GM12878 (cell line): Measurements from ENCODE around the gene SPRYD7. TPM values are rescaled to one million over a fixed set of nuclear protein-coding genes. Genes with fewer than 3 reads are reported as not detected.

Experiments
- ATAC-seq: fragments of 200-7000 bp; cut with Tn5 transposase; 3 replicates; pipeline ENCODE4 v1.9.1; 2020; ENCODE audit warnings: mild to moderate bottlenecking, moderate library complexity
- BruUV-seq: library from RNA; stranded (reverse); fragments of 400-500 nt; replicated peaks from 2 replicates; lab custom pipeline; 2021; lab: Mats Ljungman, UMichigan
- CTCF ChIA-PET: fragments of 300-600 bp; sonication (Branson Sonifier 250); formaldehyde crosslinking; extraction: SDS; loops from one replicate; lab custom pipeline; 2021; ENCODE audit warnings: inconsistent platforms; lab: Yijun Ruan, JAX
- POLR2A ChIA-PET: fragments of 350-600 bp; formaldehyde crosslinking; extraction: SDS; loops from one replicate; lab custom pipeline; 2021; ENCODE audit warnings: inconsistent platforms; lab: Charles Lee
- RAD21 ChIA-PET: fragments of 300-600 bp; sonication (Branson Sonifier 250); formaldehyde crosslinking; loops from one replicate; lab custom pipeline; 2023; ENCODE audit warnings: antibody characterized with exemption; ENCODE audit not compliant: unreplicated experiment; lab: Charles Lee
- SMC1A ChIA-PET: fragments of 300-600 bp; sonication (Branson Sonifier 250); formaldehyde crosslinking; loops from one replicate; lab custom pipeline; 2023; ENCODE audit not compliant: unreplicated experiment, uncharacterized antibody; lab: Charles Lee
- DNase-seq: peaks from one replicate; pipeline ENCODE4 v3.0.0-alpha.2; 2011; ENCODE audit warnings: low read depth, low spot score
- FAIRE-seq: peaks from 3 replicates; lab custom pipeline; 2011; peaks lifted over from hg19 to GRCh38; lab: Jason Lieb, UNC
- H2AFZ ChIP-seq: 2 replicates; pipeline ENCODE4 v1.6.0; 2011; ENCODE audit warnings: low read depth, low read length, control low read depth; ENCODE audit not compliant: control insufficient read depth
- H3K27ac ChIP-seq: 2 replicates; pipeline ENCODE4 v1.5.1; 2011; ENCODE audit warnings: control low read depth; ENCODE audit not compliant: control insufficient read depth, insufficient read depth
- H3K27me3 ChIP-seq, 2 experiments: replicated peaks in 1 of 2; 2 replicates each; pipeline versions ENCODE4 v1.6.0 to v1.6.1; 2011; ENCODE audit warnings: low read length in 1 of 2; ENCODE audit not compliant: control insufficient read depth in 2 of 2, insufficient read depth in 2 of 2
- H3K36me3 ChIP-seq, 2 experiments: 2 replicates each; pipeline ENCODE4 v1.5.1; 2011; ENCODE audit warnings: low read length in 1 of 2; ENCODE audit not compliant: control insufficient read depth in 2 of 2, insufficient read depth in 2 of 2
- H3K4me1 ChIP-seq: 2 replicates; pipeline ENCODE4 v1.6.1; 2011; ENCODE audit warnings: mild to moderate bottlenecking, low read length, moderate library complexity, mixed read lengths; ENCODE audit not compliant: control insufficient read depth, insufficient read depth
- H3K4me2 ChIP-seq: 2 replicates; pipeline ENCODE4 v1.6.0; 2011; ENCODE audit warnings: control low read depth; ENCODE audit not compliant: control insufficient read depth, insufficient read depth
- H3K4me3 ChIP-seq: fragments of 200-600 bp; sonication (generic); 2 replicates; pipeline ENCODE4 v1.5.1; 2016
- H3K79me2 ChIP-seq: 2 replicates; pipeline ENCODE4 v1.6.0; 2011; ENCODE audit warnings: low read length; ENCODE audit not compliant: control insufficient read depth, insufficient read depth
- H3K9ac ChIP-seq: 2 replicates; pipeline ENCODE4 v1.8.0; 2011; ENCODE audit warnings: low read length, control low read depth, mixed read lengths; ENCODE audit not compliant: control insufficient read depth, insufficient read depth
- H3K9me3 ChIP-seq: replicated peaks from 3 replicates; pipeline ENCODE4 v1.5.1; 2011; ENCODE audit warnings: mild to moderate bottlenecking, low read length; ENCODE audit not compliant: control insufficient read depth, insufficient read depth
- H4K20me1 ChIP-seq: 2 replicates; pipeline ENCODE4 v1.6.0; 2011; ENCODE audit not compliant: control insufficient read depth, insufficient read depth
- IRF3 ChIP-seq: fragments of 450-650 bp; IDR thresholded peaks from 2 replicates; pipeline ENCODE4 v1.6.1; 2014; ENCODE audit warnings: mild to moderate bottlenecking
- KLF5 ChIP-seq: fragments of 450-650 bp; IDR thresholded peaks from 2 replicates; pipeline ENCODE4 v1.6.1; 2014; ENCODE audit warnings: mild to moderate bottlenecking; ENCODE audit not compliant: partially characterized antibody
- MTA2 ChIP-seq: fragments of 450-650 bp; IDR thresholded peaks from 2 replicates; pipeline ENCODE4 v1.6.1; 2016; ENCODE audit warnings: low read depth, mild to moderate bottlenecking, moderate library complexity
- MXI1 ChIP-seq: fragments of 150-350 bp; IDR thresholded peaks from 2 replicates; pipeline ENCODE4 v1.6.1; 2011; ENCODE audit warnings: low read depth, mild to moderate bottlenecking, inconsistent platforms, low read length, improper control_type of control experiment
- NFYB ChIP-seq: IDR thresholded peaks from 2 replicates; pipeline ENCODE4 v1.6.1; 2011; ENCODE audit warnings: low read depth, mild to moderate bottlenecking, low read length, improper control_type of control experiment, moderate library complexity; ENCODE audit not compliant: insufficient read depth
- NR2C1 ChIP-seq: fragments of 450-650 bp; IDR thresholded peaks from 2 replicates; pipeline ENCODE4 v1.6.1; 2017; ENCODE audit warnings: antibody characterized with exemption, mild to moderate bottlenecking, moderate library complexity
- NR2F1 ChIP-seq: fragments of 450-650 bp; conservative IDR thresholded peaks from 2 replicates; pipeline ENCODE4 v1.6.1; 2017; ENCODE audit warnings: mild to moderate bottlenecking
- NRF1 ChIP-seq: conservative IDR thresholded peaks from 2 replicates; pipeline ENCODE4 v1.6.1; 2011; ENCODE audit warnings: mild to moderate bottlenecking, low read depth, low read length, improper control_type of control experiment
- RAD51 ChIP-seq: fragments of 450-650 bp; IDR thresholded peaks from 2 replicates; pipeline ENCODE4 v1.6.1; 2016; ENCODE audit warnings: moderate library complexity, mild to moderate bottlenecking, inconsistent platforms
- REST ChIP-seq: IDR thresholded peaks from 2 replicates; pipeline ENCODE4 v1.6.1; 2012; ENCODE audit warnings: mild to moderate bottlenecking, low read depth, low read length
- SREBF1 ChIP-seq: IDR thresholded peaks from 2 replicates; pipeline ENCODE4 v1.6.1; 2012; ENCODE audit warnings: mild to moderate bottlenecking, low read length
- WGBS: methylation state at CpG from one replicate; pipeline ENCODE4 v1.1.6; 2016; ENCODE audit warnings: low lambda C conversion rate; ENCODE audit not compliant: insufficient replicate concordance, insufficient coverage; ENCODE audit errors: missing lambda C conversion rate; 5-methylcytosine and 5-hydroxymethylcytosine counted together
- in situ Hi-C: fragments of 300-500 bp; cut with MboI; formaldehyde crosslinking; loops from 9 replicates; pipeline ENCODE4 v1.14.3; 2018; ENCODE audit warnings: mixed read lengths
- intact Hi-C: fragments of 100-400 bp; cut with micrococcal nuclease; formaldehyde crosslinking; loops from one replicate; pipeline ENCODE4 v1.14.2; 2022; ENCODE audit not compliant: unreplicated experiment
- polyA plus RNA-seq, 11 experiments: library from polyadenylated mRNA; depleted of rRNA in 4 of 11; unstranded in 6 of 11; stranded (reverse) in 5 of 11; fragments of >200 nt; fragmentation: Nextera tagmentation in 4 of 11; fragmentation: Illumina TruSeq in 1 of 11; extraction: Ambion mirVana in 4 of 11; extraction: Trizol in 1 of 11; gene quantifications; 1 replicate in 1 of 11; 2 replicates in 10 of 11; pipeline versions ENCODE4 v1.2.1 to v1.2.3, GENCODE V29; 2011 to 2016; ENCODE audit warnings: inconsistent platforms in 2 of 11, missing spikeins in 2 of 11, low read depth in 1 of 11
- total RNA-seq, 4 experiments: library from RNA; depleted of rRNA in 3 of 4; stranded (reverse); fragments of >200 nt in 3 of 4; fragmentation: Illumina TruSeq in 1 of 4; extraction: Trizol in 1 of 4; gene quantifications; 2 replicates each; pipeline versions ENCODE4 v1.2.1 to v1.2.3, GENCODE V29; 2013 to 2021

The SPRYD7 gene
- total and polyA plus RNA-seq, 10 of the 15 experiments (the other 5 are each of a cell fraction or from before 2014, with no cell fraction given) = 5.3 to 18.7 (median 9.6) TPM

GRCh38 chr13:49975826-49976225 lies 39.7 kb upstream of the SPRYD7 start:
- in situ Hi-C loops = loop anchor here (5.0 kb wide), 4 partner anchors 551 to 1096 kb away; no protein-coding TSS in a partner anchor
- ATAC-seq (no peak), DNase-seq (no peak), FAIRE-seq (no peak)
- H3K4me1 ChIP-seq = no peaks in the 10 kb centered on the region
- no peaks in the 10 kb centered on the region for H3K79me2 ChIP-seq
- POLR2A ChIA-PET = interaction anchor here (0.6 to 1.3 kb wide), 2 partner anchors 670 to 825 kb away, joined by 3 read pairs; no protein-coding TSS in a partner anchor
- RAD21 ChIA-PET = interaction anchor here (0.8 to 4.7 kb wide), 18 partner anchors 15 to 1094 kb away, joined by 3 to 56 read pairs (median 4); partner anchors contain the start of gene TRIM13
- H2AFZ ChIP-seq = no peak overlapping the region
- SMC1A ChIA-PET = interaction anchor here (0.8 to 5.5 kb wide), 19 partner anchors 8 to 1094 kb away, joined by 3 to 44 read pairs (median 5); partner anchors contain the start of gene TRIM13
- no peaks in the 10 kb centered on the region for H3K36me3 ChIP-seq
- 100% methylated on average over 1 of the region's 1 CpG for WGBS
- H3K27ac ChIP-seq = no peak overlapping the region
- TF ChIP-seq IRF3 (no peak), SREBF1 (no peak), NR2F1 (no peak), NR2C1 (no peak), NFYB (no peak), REST (no peak), MXI1 (no peak), RAD51 (no peak), NRF1 (no peak), KLF5 (no peak), MTA2 (no peak)
- no peaks in the 10 kb centered on the region for H3K9me3 ChIP-seq
- no peaks in the 10 kb centered on the region for H4K20me1 ChIP-seq
- no peak overlapping the region for H3K4me3 ChIP-seq
- no peaks in the 10 kb centered on the region for H3K27me3 ChIP-seq
- intact Hi-C loops = loop anchor here (1.0 kb wide), 4 partner anchors 556 to 1094 kb away; no protein-coding TSS in a partner anchor
- H3K4me2 ChIP-seq = no peak overlapping the region
- no TSS peak for BruUV-seq
- CTCF ChIA-PET = interaction anchor here (0.6 to 6.3 kb wide), 44 partner anchors 9 to 1145 kb away, joined by 3 to 56 read pairs (median 4); partner anchors contain the start of genes SPRYD7 and TRIM13
- no peak overlapping the region for H3K9ac ChIP-seq
